Esophagus (tissue), 2 donors: ENCODE measurements around the gene C4A. TPM values are rescaled to one million over a fixed set of nuclear protein-coding genes. Genes with fewer than 3 reads are reported as not detected.

Experiments used
- H3K27ac ChIP-seq, 2 donors: one replicate each; pipeline ENCODE4 v1.5.1; 2013; ENCODE audit warnings: low read depth in 2 of 2, mild to moderate bottlenecking in 2 of 2, inconsistent platforms in 1 of 2, low read length in 1 of 2, moderate library complexity in 1 of 2
- H3K27me3 ChIP-seq, 2 donors: one replicate each; pipeline ENCODE4 v1.6.1; 2013; ENCODE audit warnings: low read length in 2 of 2, control low read depth in 1 of 2, mild to moderate bottlenecking in 1 of 2; ENCODE audit not compliant: insufficient read depth in 2 of 2, control insufficient read depth in 1 of 2
- H3K36me3 ChIP-seq, 2 donors: one replicate each; pipeline ENCODE4 v1.6.1; 2013; ENCODE audit warnings: low read length in 1 of 2; ENCODE audit not compliant: control insufficient read depth in 2 of 2, insufficient read depth in 2 of 2
- H3K4me1 ChIP-seq, 2 donors: one replicate each; pipeline ENCODE4 v1.6.1; 2013; ENCODE audit warnings: low read length in 1 of 2; ENCODE audit not compliant: control insufficient read depth in 2 of 2, insufficient read depth in 2 of 2
- H3K4me3 ChIP-seq, 2 donors: one replicate each; pipeline ENCODE4 v1.5.1; 2013; ENCODE audit warnings: low read length in 2 of 2, mild to moderate bottlenecking in 2 of 2, low read depth in 1 of 2, moderate library complexity in 1 of 2
- H3K9me3 ChIP-seq, 2 donors: one replicate each; pipeline ENCODE4 v1.6.1; 2013; ENCODE audit warnings: mild to moderate bottlenecking in 2 of 2, low read depth in 1 of 2, low read length in 1 of 2, moderate library complexity in 1 of 2; ENCODE audit not compliant: control insufficient read depth in 2 of 2, insufficient read depth in 1 of 2
- WGBS, 2 donors: extraction: QIAGEN DNeasy Blood & Tissue Kit; methylation state at CpG; one replicate each; pipeline ENCODE4 v1.1.7; 2013; 5-methylcytosine and 5-hydroxymethylcytosine counted together
- polyA plus RNA-seq, 2 donors: library from polyadenylated mRNA; stranded (reverse); fragments of 200-250 nt; gene quantifications; one replicate each; pipeline ENCODE4 v1.2.3, GENCODE V29; 2013
- donor health status: healthy with polysubstance abuse.
- donor health status: Bipolar disorder and iron deficiency.

Gene C4A
- polyA plus RNA-seq, 2 donors, result 6.9 to 13.1 TPM

GRCh38 chr6:31956796-31957195 lies 25.1 kb upstream of the C4A start:
- WGBS, 2 donors, result 61 to 93% methylated on average over 3 of the region's 3 CpGs
- Histone ChIP-seq H3K36me3 (peaks cover 25 to 34% of the 10 kb centered on the region in 2 donors), H3K27me3 (no peaks in the 10 kb centered on the region)

GRCh38 chr6:31958412-31958740 lies 23.5 kb upstream of the C4A start:
- Histone ChIP-seq H3K9me3 (no peaks in the 10 kb centered on the region), H3K36me3 (peaks cover 31 to 39% of the 10 kb centered on the region in 2 donors)
- 4 to 8% methylated on average over 11 of the region's 11 CpGs for WGBS, 2 donors

More at GRCh38 chr6:31956796-31957195, 25.1 kb upstream of the C4A start:
- peaks cover 3 to 10% of the 10 kb centered on the region in 2 donors for H3K4me1 ChIP-seq
- H3K4me3 ChIP-seq, result no peak overlapping the region
- no peak overlapping the region for H3K27ac ChIP-seq
- H3K9me3 ChIP-seq, result no peaks in the 10 kb centered on the region

GRCh38 chr6:31958741-31959739 lies 22.8 kb upstream of the C4A start, which contains the start of the genes NELFE and SKIC2:
NELFE (minus strand) TSS chr6:31958971; CDS start chr6:31958446, 525 bp downstream.
SKIC2 (plus strand) TSS chr6:31959175; CDS start chr6:31959193, 18 bp downstream.
- Histone ChIP-seq H3K27me3 (no peaks in the 10 kb centered on the region), H3K9me3 (no peaks in the 10 kb centered on the region), H3K36me3 (peaks cover 29 to 40% of the 10 kb centered on the region in 2 donors), H3K4me1 (peaks cover 3 to 10% of the 10 kb centered on the region in 2 donors), H3K27ac (peak within 1 kb of the TSS; percentile 75 to 93), H3K4me3 (peak within 1 kb of the TSS; percentile 82 to 98)
- 0% methylated on average over 55 to 59 of the region's 59 CpGs for WGBS, 2 donors

More at GRCh38 chr6:31958412-31958740, 23.5 kb upstream of the C4A start:
- peak overlapping the region; percentile 82 to 98 for H3K4me3 ChIP-seq
- peaks cover 3 to 10% of the 10 kb centered on the region in 2 donors for H3K4me1 ChIP-seq
- peak overlapping the region; percentile 74 to 93 for H3K27ac ChIP-seq
- H3K27me3 ChIP-seq, result no peaks in the 10 kb centered on the region

- H3K4me1 ChIP-seq, result peaks cover 3 to 10% of the 10 kb centered on the region in 2 donors
- peaks cover 31 to 44% of the 10 kb centered on the region in 2 donors for H3K36me3 ChIP-seq
- H3K27ac ChIP-seq, result no peak overlapping the region
- 94 to 95% methylated on average over 12 of the region's 12 CpGs for WGBS, 2 donors
- H3K4me3 ChIP-seq, result no peak overlapping the region
- no peaks in the 10 kb centered on the region for H3K27me3 ChIP-seq
- H3K9me3 ChIP-seq, result no peaks in the 10 kb centered on the region
These were observed 20.2 kb upstream of the C4A start for GRCh38 chr6:31961616-31962015.

- Histone ChIP-seq H3K27ac (no peak overlapping the region), H3K4me1 (peaks cover 3 to 7% of the 10 kb centered on the region in 2 donors), H3K9me3 (no peaks in the 10 kb centered on the region), H3K4me3 (no peak overlapping the region), H3K36me3 (peaks cover 40 to 60% of the 10 kb centered on the region in 2 donors), H3K27me3 (no peaks in the 10 kb centered on the region)
- WGBS, 2 donors, result 96 to 97% methylated on average over 19 of the region's 19 CpGs
These were observed 17.9 kb upstream of the C4A start for GRCh38 chr6:31963921-31964320.

- Histone ChIP-seq H3K36me3 (peaks cover 46 to 75% of the 10 kb centered on the region in 2 donors), H3K4me3 (no peak overlapping the region), H3K27me3 (no peaks in the 10 kb centered on the region), H3K4me1 (peaks cover under 1 to 2% of the 10 kb centered on the region in 2 donors), H3K9me3 (no peaks in the 10 kb centered on the region), H3K27ac (no peak overlapping the region)
- 89 to 90% methylated on average over 13 of the region's 13 CpGs for WGBS, 2 donors
These were observed 16.2 kb upstream of the C4A start for GRCh38 chr6:31965700-31966099.

GRCh38 chr6:31966506-31966905 lies 15.4 kb upstream of the C4A start:
- Histone ChIP-seq H3K27ac (no peak overlapping the region), H3K4me1 (peaks cover 3 to 8% of the 10 kb centered on the region in 2 donors), H3K36me3 (peaks cover 46 to 67% of the 10 kb centered on the region in 2 donors), H3K9me3 (no peaks in the 10 kb centered on the region), H3K27me3 (no peaks in the 10 kb centered on the region), H3K4me3 (no peak overlapping the region)
- WGBS, 2 donors, result 84 to 88% methylated on average over 7 of the region's 7 CpGs

GRCh38 chr6:31966997-31967925 lies 14.6 kb upstream of the C4A start:
- Histone ChIP-seq H3K27me3 (no peaks in the 10 kb centered on the region), H3K9me3 (no peaks in the 10 kb centered on the region), H3K4me3 (no peak overlapping the region), H3K4me1 (peaks cover 3 to 10% of the 10 kb centered on the region in 2 donors), H3K36me3 (peaks cover 44 to 61% of the 10 kb centered on the region in 2 donors), H3K27ac (no peak overlapping the region)
- WGBS, 2 donors, result 82 to 88% methylated on average over 10 of the region's 10 CpGs

- H3K9me3 ChIP-seq, result no peaks in the 10 kb centered on the region
- H3K27ac ChIP-seq, result no peak overlapping the region
- H3K4me3 ChIP-seq, result no peak overlapping the region
- peaks cover 38 to 55% of the 10 kb centered on the region in 2 donors for H3K36me3 ChIP-seq
- no peaks in the 10 kb centered on the region for H3K27me3 ChIP-seq
- H3K4me1 ChIP-seq, result peaks cover 3 to 12% of the 10 kb centered on the region in 2 donors
- WGBS, 2 donors, result 78 to 82% methylated on average over 3 of the region's 3 CpGs
These were observed 13.9 kb upstream of the C4A start for GRCh38 chr6:31967926-31968320.
